Stimulated activated CD4-positive, alpha-beta T cell treated with anti-CD3 and anti-CD28 coated beads, Interleukin-2, amount 100 ng/mL, for 24 hours (primary cell): ENCODE data around the gene TAF15.

Experiments used
- DNase-seq, 2 donors: peaks; one replicate each; pipeline ENCODE4 v3.0.0-alpha.2; 2020

The TAF15 gene

GRCh38 chr17:35788477-35789368 is 20.6 kb upstream of the TAF15 start:
- DNase-seq: no peak

- no peak for DNase-seq
Measured at GRCh38 chr17:35790841-35791240, 18.4 kb upstream of the TAF15 start.

- DNase-seq: no peak
Measured at GRCh38 chr17:35791681-35792350, 17.5 kb upstream of the TAF15 start.

GRCh38 chr17:35793257-35793656 is 16.0 kb upstream of the TAF15 start:
- no peak for DNase-seq

GRCh38 chr17:35795007-35795870 is 14.0 kb upstream of the TAF15 start, which contains the start of gene MMP28:
Gene MMP28, minus strand, starts transcription at chr17:35795641. Its CDS starts 264 bp downstream, at chr17:35795377.
- DNase-seq: peak; percentile 49 to 63

- no peak for DNase-seq
Measured at GRCh38 chr17:35795871-35796265, 13.4 kb upstream of the TAF15 start.

GRCh38 chr17:35796942-35797341 is 12.3 kb upstream of the TAF15 start:
- no peak for DNase-seq

- no peak for DNase-seq
Measured at GRCh38 chr17:35797370-35797769, 11.9 kb upstream of the TAF15 start.

- DNase-seq: no peak
Measured at GRCh38 chr17:35797918-35798317, 11.4 kb upstream of the TAF15 start.

- DNase-seq: no peak
Measured at GRCh38 chr17:35799942-35800341, 9.3 kb upstream of the TAF15 start.

- DNase-seq: no peak
Measured at GRCh38 chr17:35801583-35802224, 7.6 kb upstream of the TAF15 start.

GRCh38 chr17:35804658-35805192 is 4.6 kb upstream of the TAF15 start:
- peak; percentile 16 to 40 for DNase-seq

GRCh38 chr17:35807371-35808144 is 1.7 kb upstream of the TAF15 start:
- no peak for DNase-seq

GRCh38 chr17:35808240-35808961 is 883 bp upstream of the TAF15 start:
- DNase-seq: no peak

GRCh38 chr17:35809855-35810461 is 674 bp downstream of the TAF15 start:
- DNase-seq: no peak

- DNase-seq: no peak
Measured at GRCh38 chr17:35811759-35812158, 2.5 kb downstream of the TAF15 start.

- no peak for DNase-seq
Measured at GRCh38 chr17:35812456-35812855, 3.2 kb downstream of the TAF15 start.

GRCh38 chr17:35816723-35817122 is 7.4 kb downstream of the TAF15 start:
- DNase-seq: no peak

GRCh38 chr17:35817196-35817595 is 7.9 kb downstream of the TAF15 start:
- no peak for DNase-seq

GRCh38 chr17:35819455-35819854 is 10.2 kb downstream of the TAF15 start:
- no peak for DNase-seq
